Fibroblast of pulmonary artery (primary cell): ENCODE measurements around the gene NSMCE3.

Experiments used
- DNase-seq: peaks from one replicate; pipeline ENCODE4 v3.0.0-alpha.2; 2010; ENCODE audit warnings: low read depth
- H3K4me3 ChIP-seq: replicated peaks from 2 replicates; pipeline ENCODE4 v1.5.1; 2011; ENCODE audit warnings: low read depth, mild to moderate bottlenecking, control low read depth, low read length, moderate library complexity
- CTCF ChIP-seq: IDR thresholded peaks from 2 replicates; pipeline ENCODE4 v1.5.1; 2011; ENCODE audit warnings: mild to moderate bottlenecking, control low read depth, low read length, inconsistent platforms; ENCODE audit errors: missing control alignments

The NSMCE3 gene

DNA sequence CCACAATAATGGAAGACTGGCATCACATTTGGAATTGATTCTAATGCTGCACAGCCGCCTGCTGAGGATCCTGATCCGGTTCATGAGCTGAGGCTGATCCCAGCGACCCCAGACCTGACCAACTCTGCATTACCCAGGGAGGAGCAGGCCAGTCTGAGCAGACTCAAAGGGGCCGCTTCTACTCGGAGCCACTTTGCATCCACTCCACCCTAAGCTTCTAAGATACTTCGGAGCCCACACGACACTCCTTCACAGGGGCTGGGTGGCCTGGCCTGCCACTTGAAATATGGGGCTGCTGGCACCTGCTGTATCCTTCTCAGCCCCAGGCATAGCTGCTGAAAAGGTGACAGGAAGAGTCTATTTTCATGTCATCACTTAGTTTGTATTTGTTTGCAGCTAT, 33.2 kb upstream of the NSMCE3 start:
- TF ChIP-seq CTCF, result no peak
- no peak overlapping the region for H3K4me3 ChIP-seq
- DNase-seq, result no peak

- no peak for TF ChIP-seq CTCF
- no peak for DNase-seq
- no peak overlapping the region for H3K4me3 ChIP-seq
These were observed 30.2 kb upstream of the NSMCE3 start for GRCh38 chr15:29299784-29300183.

GRCh38 chr15:29299331-29299730, 29.7 kb upstream of the NSMCE3 start:
- no peak overlapping the region for H3K4me3 ChIP-seq
- DNase-seq, result no peak
- no peak for TF ChIP-seq CTCF

- H3K4me3 ChIP-seq, result no peak overlapping the region
- DNase-seq, result no peak
- no peak for TF ChIP-seq CTCF
These were observed 25.2 kb upstream of the NSMCE3 start for GRCh38 chr15:29294732-29295325.

DNA sequence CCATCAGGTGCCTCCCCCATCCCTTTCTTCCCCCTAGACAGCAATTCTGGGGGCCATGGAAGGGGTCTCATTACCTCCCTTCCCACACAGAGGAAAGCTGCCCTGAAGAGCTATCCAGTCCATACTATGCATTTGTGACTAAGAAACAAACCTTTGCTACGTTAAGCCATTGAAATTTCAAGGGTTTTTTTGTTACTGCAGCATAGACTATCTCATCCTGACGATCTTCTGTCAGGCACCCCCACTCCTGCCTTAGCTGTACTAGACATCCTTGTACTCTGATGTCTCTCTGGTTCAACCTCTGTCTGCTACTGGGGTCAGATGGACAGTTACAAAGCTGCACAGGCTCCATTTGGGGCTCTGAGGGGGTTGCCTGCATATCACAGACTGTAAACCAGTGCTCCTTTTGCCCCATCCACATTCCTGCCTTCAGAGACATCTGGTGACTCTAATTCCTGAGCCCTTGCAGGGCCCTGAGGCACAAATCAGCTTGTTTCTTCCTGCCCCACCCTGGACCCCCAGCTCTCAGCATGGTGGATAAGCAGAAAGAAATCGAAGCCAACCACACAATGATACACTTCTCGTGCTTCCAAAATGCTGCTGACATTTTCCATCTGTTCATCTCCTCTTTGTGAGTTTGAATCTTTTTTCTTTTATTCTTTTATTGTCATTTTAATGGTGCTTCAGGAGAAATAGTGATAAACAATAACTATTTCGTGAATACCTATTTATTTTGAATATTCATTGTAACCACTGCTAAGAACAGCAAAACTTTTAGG, 21.6 kb upstream of the NSMCE3 start:
- TF ChIP-seq CTCF, result no peak
- DNase-seq, result no peak

GRCh38 chr15:29289173-29289572, 19.6 kb upstream of the NSMCE3 start:
- H3K4me3 ChIP-seq, result no peak overlapping the region
- no peak for DNase-seq
- TF ChIP-seq CTCF, result no peak

More for the DNA sequence above, 21.6 kb upstream of the NSMCE3 start:
- no peak overlapping the region for H3K4me3 ChIP-seq

DNA sequence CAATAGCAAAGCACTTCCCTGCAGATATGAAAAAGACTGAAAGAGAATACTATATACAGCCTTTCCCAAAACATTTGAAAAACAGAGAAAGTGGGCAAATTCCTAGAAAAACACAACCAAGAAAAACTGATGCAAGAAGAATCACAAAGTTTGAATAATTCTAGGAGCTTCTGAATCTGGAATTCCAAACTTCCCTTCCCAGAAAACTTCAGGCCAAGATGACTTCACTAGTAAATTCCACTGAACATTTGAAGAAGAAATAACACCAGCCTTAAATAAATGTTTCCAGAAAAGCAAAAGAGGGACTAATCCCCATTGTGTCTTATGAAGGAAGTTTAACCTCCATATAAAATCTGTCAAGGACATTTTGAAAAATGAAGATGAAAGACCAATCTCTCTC, 15.8 kb upstream of the NSMCE3 start:
- no peak for DNase-seq
- no peak overlapping the region for H3K4me3 ChIP-seq
- no peak for TF ChIP-seq CTCF
